ENCODE results near the gene KIRREL3. TPM values are rescaled to one million over a fixed set of nuclear protein-coding genes. Genes with fewer than 3 reads are reported as not detected.

The KIRREL3 gene
- total RNA-seq, 1 donor from 2014 or later, result 0.38 TPM

DNA sequence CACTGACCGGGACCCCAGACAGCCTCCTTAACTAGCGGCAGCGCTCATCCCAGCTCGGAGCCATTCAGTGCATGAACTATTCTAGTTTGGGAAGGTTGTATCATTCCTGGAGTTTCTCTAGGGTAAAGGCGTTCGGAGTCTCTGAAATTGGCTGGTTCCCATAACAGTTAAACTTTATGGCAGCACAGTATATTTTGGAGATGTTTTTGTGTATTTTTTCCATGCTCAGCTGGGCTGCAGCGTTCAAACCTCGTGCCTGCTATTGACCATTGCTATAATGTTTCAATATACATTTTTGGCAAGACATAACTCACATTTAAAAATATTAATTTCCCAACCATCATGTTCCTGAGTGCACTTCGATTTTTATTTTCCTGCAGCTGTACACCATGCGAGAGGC lies 475.4 kb downstream of the KIRREL3 start:
- Mint-ChIP-seq H3K27ac (ENCODE audit: unreplicated experiment) (no peak overlapping the region), H3K4me3 (ENCODE audit: unreplicated experiment) (no peak overlapping the region), H3K36me3 (ENCODE audit: low read depth, unreplicated experiment) (no peaks in the 10 kb centered on the region), H3K27me3 (ENCODE audit: unreplicated experiment) (peaks cover 6% of the 10 kb centered on the region), H3K4me1 (ENCODE audit: unreplicated experiment) (no peaks in the 10 kb centered on the region), H3K9me3 (ENCODE audit: unreplicated experiment) (no peaks in the 10 kb centered on the region)
- no peak for TF ChIP-seq CTCF (IDR thresholded peaks at IDR 0.05; ENCODE audit: unreplicated experiment)
- no peak for DNase-seq (ENCODE audit: low spot score)

- Mint-ChIP-seq H3K27me3 (ENCODE audit: unreplicated experiment) (peaks cover 6% of the 10 kb centered on the region), H3K4me3 (ENCODE audit: unreplicated experiment) (no peak overlapping the region), H3K9me3 (ENCODE audit: unreplicated experiment) (no peaks in the 10 kb centered on the region), H3K27ac (ENCODE audit: unreplicated experiment) (no peak overlapping the region), H3K36me3 (ENCODE audit: low read depth, unreplicated experiment) (no peaks in the 10 kb centered on the region), H3K4me1 (ENCODE audit: unreplicated experiment) (no peaks in the 10 kb centered on the region)
- TF ChIP-seq CTCF (IDR thresholded peaks at IDR 0.05; ENCODE audit: unreplicated experiment), result no peak
- DNase-seq (ENCODE audit: low spot score), result no peak
These were observed 476.9 kb downstream of the KIRREL3 start for GRCh38 chr11:126523441-126524205.

- no peaks in the 10 kb centered on the region for H3K4me1 Mint-ChIP-seq (ENCODE audit: unreplicated experiment)
- H3K27ac Mint-ChIP-seq (ENCODE audit: unreplicated experiment), result no peak overlapping the region
- no peak for TF ChIP-seq CTCF (IDR thresholded peaks at IDR 0.05; ENCODE audit: unreplicated experiment)
- no peaks in the 10 kb centered on the region for H3K9me3 Mint-ChIP-seq (ENCODE audit: unreplicated experiment)
- DNase-seq (ENCODE audit: low spot score), result no peak
- H3K4me3 Mint-ChIP-seq (ENCODE audit: unreplicated experiment), result no peak overlapping the region
- H3K36me3 Mint-ChIP-seq (ENCODE audit: low read depth, unreplicated experiment), result no peaks in the 10 kb centered on the region
- peaks cover 6% of the 10 kb centered on the region for H3K27me3 Mint-ChIP-seq (ENCODE audit: unreplicated experiment)
These were observed 478.0 kb downstream of the KIRREL3 start for GRCh38 chr11:126522606-126523005.

DNA sequence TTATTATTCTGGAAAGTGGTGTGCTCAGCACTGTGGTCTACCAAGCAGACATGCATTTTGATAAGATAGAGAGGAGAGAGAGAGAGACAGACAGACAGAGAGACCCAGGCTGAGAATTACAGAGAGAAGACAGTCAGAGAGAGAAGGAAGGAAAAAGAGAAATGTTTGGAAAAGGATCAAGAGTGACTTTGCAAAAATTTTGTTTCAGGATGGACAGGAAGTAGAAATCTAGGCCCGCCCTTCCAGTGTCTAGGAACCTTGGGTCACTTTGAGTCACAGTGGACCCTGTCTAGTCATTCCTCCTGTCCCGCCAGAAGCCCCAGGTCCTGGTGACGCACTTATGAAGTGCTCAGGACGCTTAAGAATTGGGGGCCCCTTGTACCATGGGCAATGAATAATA lies 478.4 kb downstream of the KIRREL3 start:
- Mint-ChIP-seq H3K4me1 (ENCODE audit: unreplicated experiment) (no peaks in the 10 kb centered on the region), H3K4me3 (ENCODE audit: unreplicated experiment) (no peak overlapping the region)
- no peak for TF ChIP-seq CTCF (IDR thresholded peaks at IDR 0.05; ENCODE audit: unreplicated experiment)

GRCh38 chr11:126521196-126521595 lies 479.4 kb downstream of the KIRREL3 start:
- Mint-ChIP-seq H3K27me3 (ENCODE audit: unreplicated experiment) (peaks cover 6% of the 10 kb centered on the region), H3K36me3 (ENCODE audit: low read depth, unreplicated experiment) (no peaks in the 10 kb centered on the region), H3K27ac (ENCODE audit: unreplicated experiment) (no peak overlapping the region)

More for the DNA sequence above, 478.4 kb downstream of the KIRREL3 start:
- peaks cover 6% of the 10 kb centered on the region for H3K27me3 Mint-ChIP-seq (ENCODE audit: unreplicated experiment)
- H3K27ac Mint-ChIP-seq (ENCODE audit: unreplicated experiment), result no peak overlapping the region
- no peak for DNase-seq (ENCODE audit: low spot score)
- H3K36me3 Mint-ChIP-seq (ENCODE audit: low read depth, unreplicated experiment), result no peaks in the 10 kb centered on the region
- no peaks in the 10 kb centered on the region for H3K9me3 Mint-ChIP-seq (ENCODE audit: unreplicated experiment)

More at GRCh38 chr11:126521196-126521595, 479.4 kb downstream of the KIRREL3 start:
- Mint-ChIP-seq H3K4me3 (ENCODE audit: unreplicated experiment) (no peak overlapping the region), H3K9me3 (ENCODE audit: unreplicated experiment) (no peaks in the 10 kb centered on the region), H3K4me1 (ENCODE audit: unreplicated experiment) (no peaks in the 10 kb centered on the region)
- no peak for DNase-seq (ENCODE audit: low spot score)
- no peak for TF ChIP-seq CTCF (IDR thresholded peaks at IDR 0.05; ENCODE audit: unreplicated experiment)
